Small intestine (tissue), 7 donors: ENCODE results near the gene DIS3L2. TPM values are rescaled to one million over a fixed set of nuclear protein-coding genes. Genes with fewer than 3 reads are reported as not detected.
"Not testable (repeated sequence)": the region's sequence is repeated elsewhere in the genome, so short reads cannot be mapped to it uniquely, and the experiment has no call there.

ENCODE experiments used
- DNase-seq, 2 donors: peaks; one replicate each; pipeline versions ENCODE4 v3.0.0 to v3.0.0-alpha.2; 2013
- FAIRE-seq: peaks from 2 replicates; lab custom pipeline; 2012; peaks lifted over from hg19 to GRCh38; lab: Jason Lieb, UNC
- H3K27ac ChIP-seq, 3 donors: one replicate each; pipeline ENCODE4 v1.5.1; 2013; ENCODE audit warnings: low read length in 2 of 3, mild to moderate bottlenecking in 2 of 3, control low read depth in 1 of 3, inconsistent platforms in 1 of 3, low read depth in 1 of 3, moderate library complexity in 1 of 3
- H3K27me3 ChIP-seq, 3 donors: one replicate each; pipeline ENCODE4 v1.6.1; 2013; ENCODE audit warnings: low read length in 3 of 3, inconsistent platforms in 1 of 3; ENCODE audit not compliant: control insufficient read depth in 3 of 3, insufficient read depth in 3 of 3
- H3K36me3 ChIP-seq, 3 donors: one replicate each; pipeline ENCODE4 v1.6.1; 2013; ENCODE audit warnings: low read length in 3 of 3, inconsistent platforms in 1 of 3, low read depth in 1 of 3, mild to moderate bottlenecking in 1 of 3, moderate library complexity in 1 of 3; ENCODE audit not compliant: control insufficient read depth in 3 of 3, insufficient read depth in 2 of 3
- H3K4me1 ChIP-seq, 3 donors: one replicate each; pipeline ENCODE4 v1.6.1; 2013; ENCODE audit warnings: low read length in 2 of 3, inconsistent platforms in 1 of 3, low read depth in 1 of 3, mild to moderate bottlenecking in 1 of 3, moderate library complexity in 1 of 3; ENCODE audit not compliant: control insufficient read depth in 3 of 3, insufficient read depth in 2 of 3
- H3K4me3 ChIP-seq, 3 donors: one replicate each; pipeline ENCODE4 v1.5.1; 2013; ENCODE audit warnings: low read length in 3 of 3, control low read depth in 1 of 3, inconsistent platforms in 1 of 3, low read depth in 1 of 3, mild to moderate bottlenecking in 1 of 3, moderate library complexity in 1 of 3
- H3K9me3 ChIP-seq, 2 donors: one replicate each; pipeline ENCODE4 v1.6.1; 2013; ENCODE audit warnings: low read depth in 1 of 2, low read length in 1 of 2; ENCODE audit not compliant: control insufficient read depth in 2 of 2, insufficient read depth in 1 of 2
- WGBS, 3 donors: extraction: QIAGEN DNeasy Blood & Tissue Kit; methylation state at CpG; one replicate each; pipeline ENCODE4 v1.1.7; 2013; 5-methylcytosine and 5-hydroxymethylcytosine counted together
- polyA plus RNA-seq, 4 donors: library from polyadenylated mRNA; stranded (reverse) in 3 of 4; unstranded in 1 of 4; fragments of 200-250 nt in 3 of 4; fragments of 120-200 nt in 1 of 4; gene quantifications; one replicate each; pipeline versions ENCODE4 v1.2.1 to v1.2.3, GENCODE V29; 2013
- donor health status: healthy with polysubstance abuse.
- donor health status: control.
- donor health status: control.
- donor health status: Bipolar disorder and iron deficiency.
- donor health status: healthy.

The DIS3L2 gene
- polyA plus RNA-seq, 4 donors = 8.3 to 22.1 (median 11.8) TPM

DNA sequence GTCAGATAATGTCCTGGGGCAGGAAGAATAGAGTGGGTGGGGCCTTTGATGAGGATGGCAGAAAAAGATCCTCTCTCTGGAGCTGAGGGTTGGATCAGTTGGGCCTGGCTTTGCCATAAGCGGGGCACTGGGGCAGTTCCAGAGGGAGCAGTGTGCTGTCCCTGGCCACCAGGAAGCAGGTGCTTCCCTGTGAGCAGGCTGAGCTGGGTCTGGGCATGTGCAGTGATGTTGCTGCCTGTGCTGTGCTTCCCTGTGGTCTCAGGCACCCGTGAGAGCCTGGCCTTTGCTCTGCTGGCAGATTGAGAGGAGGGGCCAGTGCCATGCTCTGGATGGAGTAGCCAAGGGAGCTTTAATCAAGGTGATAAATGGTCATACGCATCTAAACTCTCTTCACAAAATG lies 20.7 kb upstream of the DIS3L2 start:
- no peak overlapping the region for H3K4me3 ChIP-seq
- H3K9me3 ChIP-seq = no peaks in the 10 kb centered on the region
- H3K27ac ChIP-seq = no peak overlapping the region
- no peaks in the 10 kb centered on the region for H3K27me3 ChIP-seq
- FAIRE-seq = no peak
- no peak for DNase-seq
- WGBS, 3 donors = 41 to 55% (median 42%) methylated on average over 3 of the region's 3 CpGs
- H3K4me1 ChIP-seq = no peaks in the 10 kb centered on the region
- H3K36me3 ChIP-seq = no peaks in the 10 kb centered on the region

DNA sequence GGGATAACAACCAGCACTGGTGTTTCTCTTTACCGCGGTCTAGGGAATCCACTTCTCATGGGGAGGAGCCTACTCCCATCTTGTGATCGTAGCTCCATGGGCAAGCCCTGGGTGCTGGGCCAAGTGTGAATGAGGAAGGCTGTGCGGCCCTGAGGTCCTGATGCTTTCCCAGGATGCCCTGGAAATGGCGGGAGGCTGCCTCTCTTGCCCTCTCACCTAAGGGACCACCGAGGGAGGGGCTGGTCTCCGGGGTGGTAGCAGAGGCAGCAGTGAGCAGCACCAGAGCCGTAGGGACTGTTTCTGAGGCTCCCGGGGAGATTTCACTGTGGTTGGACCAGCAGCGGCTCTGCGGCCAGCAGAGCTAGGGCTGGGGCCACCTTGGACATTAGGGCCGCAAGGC lies 19.8 kb upstream of the DIS3L2 start:
- H3K36me3 ChIP-seq = no peaks in the 10 kb centered on the region
- no peak overlapping the region for H3K4me3 ChIP-seq
- 88 to 91% (median 88%) methylated on average over 12 of the region's 12 CpGs for WGBS, 3 donors
- no peak for DNase-seq
- H3K27me3 ChIP-seq = no peaks in the 10 kb centered on the region
- H3K27ac ChIP-seq = no peak overlapping the region
- H3K9me3 ChIP-seq = no peaks in the 10 kb centered on the region
- H3K4me1 ChIP-seq = no peaks in the 10 kb centered on the region
- FAIRE-seq = no peak

DNA sequence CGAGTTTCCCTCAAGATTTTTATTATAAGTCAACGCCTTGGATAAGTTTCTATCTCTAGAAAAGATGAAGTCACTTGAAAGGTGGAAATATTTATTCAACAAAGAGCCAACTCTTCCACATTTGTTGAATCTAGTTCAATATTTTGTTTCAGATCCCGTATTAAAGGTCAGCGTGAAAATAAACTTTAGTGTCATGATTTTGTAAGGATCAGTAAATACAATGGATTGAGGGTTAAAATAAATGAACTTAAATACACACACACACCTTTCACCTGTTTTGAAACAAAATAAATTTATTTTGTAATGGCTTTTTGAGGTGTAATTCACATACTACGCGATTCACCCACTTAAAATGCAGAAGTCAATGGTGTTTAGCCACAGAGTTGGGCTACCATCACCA lies 19.3 kb upstream of the DIS3L2 start:
- no peaks in the 10 kb centered on the region for H3K4me1 ChIP-seq
- H3K36me3 ChIP-seq = no peaks in the 10 kb centered on the region
- FAIRE-seq = no peak
- H3K4me3 ChIP-seq = no peak overlapping the region
- H3K27ac ChIP-seq = no peak overlapping the region
- H3K27me3 ChIP-seq = no peaks in the 10 kb centered on the region
- H3K9me3 ChIP-seq = no peaks in the 10 kb centered on the region
- no peak for DNase-seq
- 80 to 83% (median 81%) methylated on average over 6 of the region's 6 CpGs for WGBS, 3 donors

DNA sequence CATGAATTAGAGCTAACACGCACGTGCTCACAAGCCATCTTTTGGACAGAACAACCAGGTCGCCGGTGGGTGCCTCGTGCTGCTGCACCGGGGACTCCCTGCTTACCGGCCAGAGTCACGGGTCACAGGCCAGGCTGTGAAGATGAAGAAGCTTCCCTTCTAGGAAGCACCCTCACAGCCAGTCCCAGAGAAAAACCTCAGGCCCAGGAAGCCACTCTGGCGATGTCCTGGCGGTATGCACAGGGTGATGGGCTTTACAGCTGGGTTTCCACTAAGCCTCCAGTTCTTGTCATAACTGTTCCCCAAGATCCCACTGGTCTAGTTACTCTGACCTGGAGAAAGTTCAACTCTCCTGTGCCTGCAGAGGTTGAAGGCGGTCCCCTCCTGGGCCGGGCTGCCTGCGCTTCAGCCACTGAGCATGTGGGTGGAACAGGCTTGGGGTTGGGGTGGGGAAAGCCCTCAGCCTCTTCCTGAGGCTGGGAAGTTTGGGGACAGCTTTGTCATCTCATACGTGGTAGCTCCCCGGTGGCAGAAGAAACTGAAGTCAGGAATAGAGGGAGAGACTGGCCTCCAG lies 15.2 kb upstream of the DIS3L2 start:
- DNase-seq (no peak), FAIRE-seq (no peak)
- no peak overlapping the region for H3K27ac ChIP-seq
- H3K4me1 ChIP-seq = no peaks in the 10 kb centered on the region
- WGBS, 3 donors = 84 to 88% (median 84%) methylated on average over 15 of the region's 15 CpGs
- H3K36me3 ChIP-seq = no peaks in the 10 kb centered on the region
- no peaks in the 10 kb centered on the region for H3K27me3 ChIP-seq
- no peaks in the 10 kb centered on the region for H3K9me3 ChIP-seq
- no peak overlapping the region for H3K4me3 ChIP-seq

DNA sequence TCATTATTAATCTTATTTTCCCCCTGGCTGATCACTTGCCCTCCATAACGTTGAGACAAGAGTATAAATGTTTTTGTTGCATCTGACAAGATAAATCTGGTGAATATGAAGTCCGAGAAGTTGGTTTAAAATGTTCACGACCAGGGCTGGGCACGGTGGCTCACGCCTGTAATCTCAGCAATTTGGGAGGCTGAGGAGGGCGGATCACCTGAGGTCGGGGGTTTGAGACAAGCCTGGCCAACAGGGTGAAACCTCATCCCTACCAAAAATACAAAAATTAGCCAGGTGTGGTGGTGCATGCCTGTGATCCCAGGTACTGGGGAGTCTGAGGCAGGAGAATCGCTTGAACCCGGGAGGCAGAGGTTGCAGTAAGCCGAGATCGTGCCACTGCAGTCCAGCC lies 14.4 kb upstream of the DIS3L2 start:
- DNase-seq, H3K4me1 ChIP-seq, FAIRE-seq, H3K36me3 ChIP-seq, H3K4me3 ChIP-seq, H3K9me3 ChIP-seq, H3K27ac ChIP-seq, H3K27me3 ChIP-seq: not testable (repeated sequence)
- 77 to 81% (median 77%) methylated on average over 11 of the region's 11 CpGs for WGBS, 3 donors

DNA sequence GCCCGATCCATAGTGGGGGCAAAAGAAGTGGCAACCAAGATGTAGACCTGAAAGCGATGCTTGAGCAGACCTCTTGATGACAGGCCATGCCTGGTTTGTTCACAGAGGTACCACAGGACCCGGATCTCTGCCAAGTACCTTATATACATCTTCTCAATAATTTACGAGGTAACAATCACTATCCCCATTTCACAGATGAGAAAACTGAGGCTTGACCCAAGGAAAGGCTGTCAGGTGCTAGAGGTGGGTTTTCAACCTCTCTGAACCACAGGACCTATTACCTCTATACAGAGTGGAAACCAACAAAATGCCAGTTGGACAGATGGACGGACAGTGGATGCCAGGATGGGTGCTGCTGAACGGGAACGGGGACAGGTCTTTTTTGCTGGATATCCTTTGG lies 13.8 kb upstream of the DIS3L2 start:
- no peaks in the 10 kb centered on the region for H3K9me3 ChIP-seq
- no peak overlapping the region for H3K27ac ChIP-seq
- DNase-seq = no peak
- H3K4me1 ChIP-seq = no peaks in the 10 kb centered on the region
- no peaks in the 10 kb centered on the region for H3K27me3 ChIP-seq
- no peak for FAIRE-seq
- H3K4me3 ChIP-seq = no peak overlapping the region
- no peaks in the 10 kb centered on the region for H3K36me3 ChIP-seq
- 83 to 90% (median 89%) methylated on average over 7 of the region's 7 CpGs for WGBS, 3 donors

DNA sequence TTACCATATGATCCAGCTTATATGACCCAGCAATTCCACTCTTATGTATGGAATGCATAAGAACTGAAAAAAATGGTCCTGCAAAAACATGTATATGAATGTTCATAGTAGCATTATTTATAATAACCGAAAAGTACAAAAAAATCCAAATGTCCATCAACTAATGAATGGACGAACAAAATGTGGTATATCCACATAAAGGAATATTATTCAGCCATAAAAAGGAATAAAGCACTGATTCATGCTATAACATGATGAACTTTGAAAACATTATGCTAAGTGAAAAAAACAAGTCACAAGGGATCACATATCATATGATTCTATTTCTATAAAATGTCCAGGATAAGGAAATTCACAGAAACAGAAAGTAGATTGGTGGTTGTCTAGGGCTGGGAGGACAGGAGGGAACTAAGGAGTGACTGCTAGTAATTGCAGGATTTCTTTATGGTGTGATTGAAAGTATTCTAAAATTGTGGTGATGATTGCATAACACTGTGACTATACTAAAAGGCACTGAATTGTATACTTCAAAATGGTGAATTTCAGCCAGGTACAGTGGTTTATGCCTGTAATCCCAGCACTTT lies 10.0 kb upstream of the DIS3L2 start:
- no peaks in the 10 kb centered on the region for H3K36me3 ChIP-seq
- no peak overlapping the region for H3K27ac ChIP-seq
- no peak overlapping the region for H3K4me3 ChIP-seq
- FAIRE-seq (no peak), DNase-seq (no peak)
- no peaks in the 10 kb centered on the region for H3K4me1 ChIP-seq
- H3K27me3 ChIP-seq = peaks cover 0 to 2% (median 0%) of the 10 kb centered on the region in 3 donors
- no peaks in the 10 kb centered on the region for H3K9me3 ChIP-seq
- 92 to 96% (median 96%) methylated on average over 2 of the region's 2 CpGs for WGBS, 3 donors

DNA sequence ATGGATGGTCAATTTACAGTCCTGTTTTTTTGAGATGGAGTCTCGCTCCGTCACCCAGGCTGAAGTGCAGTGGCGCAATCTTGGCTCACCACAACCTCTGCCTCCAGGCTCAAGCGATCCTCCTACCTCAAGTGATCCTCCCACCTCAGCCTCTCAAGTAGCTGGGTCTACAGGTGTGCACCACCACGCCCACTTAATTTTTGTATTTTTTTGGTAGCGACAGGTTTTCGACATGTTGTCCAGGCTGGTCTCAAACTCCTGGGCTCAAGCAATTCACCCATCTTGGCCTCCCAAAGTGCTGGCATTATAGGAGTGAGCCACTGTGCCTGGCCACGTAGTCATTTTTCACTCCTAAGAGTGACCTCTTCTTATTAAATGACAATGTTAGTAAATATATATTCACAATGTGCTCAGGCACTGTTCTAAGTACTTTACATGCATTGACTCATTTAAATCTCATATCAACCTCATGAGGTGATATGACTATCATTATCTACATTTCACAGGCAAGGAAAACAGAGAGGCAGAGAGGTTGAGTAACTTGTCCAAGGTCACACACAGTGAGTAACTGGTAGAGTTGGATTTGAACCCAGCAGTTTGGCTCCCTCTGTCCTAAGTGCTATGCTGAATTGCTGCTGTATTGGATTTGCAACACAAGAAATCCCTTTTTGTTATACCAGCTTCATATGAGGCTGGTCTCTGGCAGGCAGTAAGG lies 5.6 kb upstream of the DIS3L2 start:
- Histone ChIP-seq H3K27me3 (peaks cover 0 to 2% (median 0%) of the 10 kb centered on the region in 3 donors), H3K4me3 (no peak overlapping the region), H3K27ac (no peak overlapping the region), H3K9me3 (no peaks in the 10 kb centered on the region), H3K4me1 (peaks cover 0 to 3% (median 2%) of the 10 kb centered on the region in 3 donors), H3K36me3 (no peaks in the 10 kb centered on the region)
- 91 to 95% (median 91%) methylated on average over 8 of the region's 8 CpGs for WGBS, 3 donors
- no peak for FAIRE-seq
- peak in 1 of 2 donors; percentile 13 for DNase-seq
